ENCODE measurements around the gene EPB41. TPM values are rescaled to one million over a fixed set of nuclear protein-coding genes. Genes with fewer than 3 reads are reported as not detected.
"Not testable (repeated sequence)": the region's sequence is repeated elsewhere in the genome, so short reads cannot be mapped to it uniquely, and the experiment has no call there.

EPB41 gene
- total and polyA plus RNA-seq, 2 experiments from 2014 or later: 26.8 to 112 TPM

DNA sequence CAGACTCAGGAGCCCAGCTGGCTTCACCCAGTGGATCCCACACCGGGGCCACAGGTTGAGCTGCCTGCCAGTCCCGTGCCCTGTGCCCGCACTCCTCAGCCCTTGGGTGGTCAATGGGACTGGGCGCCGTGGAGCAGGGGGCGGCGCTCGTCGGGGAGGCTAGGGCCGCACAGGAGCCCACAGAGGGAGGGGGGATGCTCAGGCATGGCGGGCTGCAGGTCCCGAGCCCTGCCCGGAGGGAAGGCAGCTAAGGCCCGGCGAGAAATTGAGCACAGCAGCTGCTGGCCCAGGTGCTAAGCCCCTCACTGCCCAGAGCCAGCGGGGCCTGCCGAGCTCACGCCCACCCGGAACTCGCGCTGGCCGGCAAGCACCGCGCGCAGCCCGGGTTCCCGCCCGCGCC, 216.7 kb downstream of the EPB41 start:
- not testable (repeated sequence) for H3K4me3 Mint-ChIP-seq; H3K4me3 ChIP-seq; H3K36me3 ChIP-seq (ENCODE audit: insufficient read depth); H4K20me1 ChIP-seq (replicated peaks; ENCODE audit: insufficient read depth); H3K27ac Mint-ChIP-seq; H3K9me3 Mint-ChIP-seq; H3K9me2 ChIP-seq (ENCODE audit: insufficient read depth); H2AFZ ChIP-seq; H3K79me2 ChIP-seq (replicated peaks; ENCODE audit: insufficient read depth); H3K27ac ChIP-seq (ENCODE audit: low read depth); H3K36me3 Mint-ChIP-seq (ENCODE audit: low read depth); ATAC-seq; H3K4me1 Mint-ChIP-seq; H3K4me2 ChIP-seq; H3K27me3 ChIP-seq (ENCODE audit: insufficient read depth); DNase-seq (ENCODE audit: low spot score)
- peaks cover 13% of the 10 kb centered on the region for H3K27me3 Mint-ChIP-seq (ENCODE audit: insufficient read depth, low read depth, poor library complexity)
- Histone ChIP-seq H3K4me1 (ENCODE audit: insufficient read depth) (peaks cover 11% of the 10 kb centered on the region; the same call in 1 of the 2 replicates), H3F3A (replicated peaks; ENCODE audit: low read depth) (0 out of 2 replicates have a peak, but pooled peaks cover 10% of the 10 kb centered on the region)

DNA sequence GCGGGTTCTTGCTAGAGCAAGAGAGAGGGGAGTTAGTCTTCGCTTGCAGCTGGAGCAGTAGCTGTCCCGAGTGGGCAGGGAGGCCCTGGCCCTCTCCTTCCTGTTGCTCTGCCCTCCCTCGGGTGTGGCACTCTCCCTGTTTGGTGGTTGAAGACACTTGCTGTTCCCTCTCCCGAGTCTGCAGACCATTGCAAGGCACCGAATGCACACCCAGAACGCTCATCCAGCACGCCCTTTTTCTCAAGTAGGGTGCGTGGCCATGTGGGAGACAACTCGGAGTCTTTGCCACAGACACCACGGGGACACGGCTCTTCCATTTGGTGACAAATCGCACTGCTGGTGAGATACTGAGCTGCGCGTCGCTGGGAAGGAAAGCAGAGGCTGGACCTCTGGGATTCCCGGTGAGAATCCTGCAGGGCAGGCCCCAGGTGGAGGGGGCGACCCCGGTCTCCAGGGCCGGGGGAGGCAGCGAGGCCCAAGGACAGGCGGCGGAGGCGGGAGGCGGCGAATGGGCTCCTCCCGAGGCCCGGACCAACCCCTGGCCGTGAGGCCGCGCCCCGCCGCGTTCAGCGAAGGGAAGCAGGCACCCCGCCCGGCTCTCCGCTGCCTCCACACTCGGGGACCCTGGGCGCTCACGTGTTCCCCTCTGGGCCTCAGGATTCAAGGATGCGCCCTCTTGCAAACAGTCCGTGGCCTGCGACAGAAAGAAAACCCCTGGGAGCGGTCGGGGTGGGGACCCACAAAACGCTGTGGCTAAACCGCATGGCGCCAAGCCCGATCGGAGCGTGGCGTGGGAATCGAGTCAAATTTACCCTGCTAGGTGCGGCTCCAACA, 219.7 kb downstream of the EPB41 start:
- Histone ChIP-seq H3K4me1 (ENCODE audit: insufficient read depth) (peaks cover 19% of the 10 kb centered on the region), H2AFZ (peak overlapping the region; percentile 94), H3K4me2 (no peak overlapping the region; the same call in 1 of the 2 replicates), H3K36me3 (ENCODE audit: insufficient read depth) (no peaks in the 10 kb centered on the region), H3K27ac (ENCODE audit: low read depth) (no peak overlapping the region), H4K20me1 (replicated peaks; ENCODE audit: insufficient read depth) (no peaks in the 10 kb centered on the region), H3K27me3 (ENCODE audit: insufficient read depth) (no peaks in the 10 kb centered on the region), H3K79me2 (replicated peaks; ENCODE audit: insufficient read depth) (no peaks in the 10 kb centered on the region), H3F3A (replicated peaks; ENCODE audit: low read depth) (0 out of 2 replicates have a peak, but pooled peaks cover 5% of the 10 kb centered on the region), H3K4me3 (no peak overlapping the region), H3K9me2 (ENCODE audit: insufficient read depth) (no peaks in the 10 kb centered on the region)
- ATAC-seq (peak; percentile 66), DNase-seq (ENCODE audit: low spot score) (peak; percentile 47)
- H3K36me3 Mint-ChIP-seq (ENCODE audit: low read depth): no peaks in the 10 kb centered on the region; the same call in 1 of the 3 replicates
- H3K27me3 Mint-ChIP-seq (ENCODE audit: insufficient read depth, low read depth, poor library complexity): peaks cover 15% of the 10 kb centered on the region
- H3K4me3 Mint-ChIP-seq: no peak overlapping the region
- no peak overlapping the region for H3K27ac Mint-ChIP-seq
- peaks cover 7% of the 10 kb centered on the region; the same call in 2 of the 3 replicates for H3K9me3 Mint-ChIP-seq
- H3K4me1 Mint-ChIP-seq: peaks cover 8% of the 10 kb centered on the region; the same call in 2 of the 3 replicates
- TF ChIP-seq, protein P1, sequence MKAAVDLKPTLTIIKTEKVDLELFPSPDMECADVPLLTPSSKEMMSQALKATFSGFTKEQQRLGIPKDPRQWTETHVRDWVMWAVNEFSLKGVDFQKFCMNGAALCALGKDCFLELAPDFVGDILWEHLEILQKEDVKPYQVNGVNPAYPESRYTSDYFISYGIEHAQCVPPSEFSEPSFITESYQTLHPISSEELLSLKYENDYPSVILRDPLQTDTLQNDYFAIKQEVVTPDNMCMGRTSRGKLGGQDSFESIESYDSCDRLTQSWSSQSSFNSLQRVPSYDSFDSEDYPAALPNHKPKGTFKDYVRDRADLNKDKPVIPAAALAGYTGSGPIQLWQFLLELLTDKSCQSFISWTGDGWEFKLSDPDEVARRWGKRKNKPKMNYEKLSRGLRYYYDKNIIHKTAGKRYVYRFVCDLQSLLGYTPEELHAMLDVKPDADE (IDR thresholded peaks at IDR 0.05): no peak
- TF ChIP-seq, protein P2, sequence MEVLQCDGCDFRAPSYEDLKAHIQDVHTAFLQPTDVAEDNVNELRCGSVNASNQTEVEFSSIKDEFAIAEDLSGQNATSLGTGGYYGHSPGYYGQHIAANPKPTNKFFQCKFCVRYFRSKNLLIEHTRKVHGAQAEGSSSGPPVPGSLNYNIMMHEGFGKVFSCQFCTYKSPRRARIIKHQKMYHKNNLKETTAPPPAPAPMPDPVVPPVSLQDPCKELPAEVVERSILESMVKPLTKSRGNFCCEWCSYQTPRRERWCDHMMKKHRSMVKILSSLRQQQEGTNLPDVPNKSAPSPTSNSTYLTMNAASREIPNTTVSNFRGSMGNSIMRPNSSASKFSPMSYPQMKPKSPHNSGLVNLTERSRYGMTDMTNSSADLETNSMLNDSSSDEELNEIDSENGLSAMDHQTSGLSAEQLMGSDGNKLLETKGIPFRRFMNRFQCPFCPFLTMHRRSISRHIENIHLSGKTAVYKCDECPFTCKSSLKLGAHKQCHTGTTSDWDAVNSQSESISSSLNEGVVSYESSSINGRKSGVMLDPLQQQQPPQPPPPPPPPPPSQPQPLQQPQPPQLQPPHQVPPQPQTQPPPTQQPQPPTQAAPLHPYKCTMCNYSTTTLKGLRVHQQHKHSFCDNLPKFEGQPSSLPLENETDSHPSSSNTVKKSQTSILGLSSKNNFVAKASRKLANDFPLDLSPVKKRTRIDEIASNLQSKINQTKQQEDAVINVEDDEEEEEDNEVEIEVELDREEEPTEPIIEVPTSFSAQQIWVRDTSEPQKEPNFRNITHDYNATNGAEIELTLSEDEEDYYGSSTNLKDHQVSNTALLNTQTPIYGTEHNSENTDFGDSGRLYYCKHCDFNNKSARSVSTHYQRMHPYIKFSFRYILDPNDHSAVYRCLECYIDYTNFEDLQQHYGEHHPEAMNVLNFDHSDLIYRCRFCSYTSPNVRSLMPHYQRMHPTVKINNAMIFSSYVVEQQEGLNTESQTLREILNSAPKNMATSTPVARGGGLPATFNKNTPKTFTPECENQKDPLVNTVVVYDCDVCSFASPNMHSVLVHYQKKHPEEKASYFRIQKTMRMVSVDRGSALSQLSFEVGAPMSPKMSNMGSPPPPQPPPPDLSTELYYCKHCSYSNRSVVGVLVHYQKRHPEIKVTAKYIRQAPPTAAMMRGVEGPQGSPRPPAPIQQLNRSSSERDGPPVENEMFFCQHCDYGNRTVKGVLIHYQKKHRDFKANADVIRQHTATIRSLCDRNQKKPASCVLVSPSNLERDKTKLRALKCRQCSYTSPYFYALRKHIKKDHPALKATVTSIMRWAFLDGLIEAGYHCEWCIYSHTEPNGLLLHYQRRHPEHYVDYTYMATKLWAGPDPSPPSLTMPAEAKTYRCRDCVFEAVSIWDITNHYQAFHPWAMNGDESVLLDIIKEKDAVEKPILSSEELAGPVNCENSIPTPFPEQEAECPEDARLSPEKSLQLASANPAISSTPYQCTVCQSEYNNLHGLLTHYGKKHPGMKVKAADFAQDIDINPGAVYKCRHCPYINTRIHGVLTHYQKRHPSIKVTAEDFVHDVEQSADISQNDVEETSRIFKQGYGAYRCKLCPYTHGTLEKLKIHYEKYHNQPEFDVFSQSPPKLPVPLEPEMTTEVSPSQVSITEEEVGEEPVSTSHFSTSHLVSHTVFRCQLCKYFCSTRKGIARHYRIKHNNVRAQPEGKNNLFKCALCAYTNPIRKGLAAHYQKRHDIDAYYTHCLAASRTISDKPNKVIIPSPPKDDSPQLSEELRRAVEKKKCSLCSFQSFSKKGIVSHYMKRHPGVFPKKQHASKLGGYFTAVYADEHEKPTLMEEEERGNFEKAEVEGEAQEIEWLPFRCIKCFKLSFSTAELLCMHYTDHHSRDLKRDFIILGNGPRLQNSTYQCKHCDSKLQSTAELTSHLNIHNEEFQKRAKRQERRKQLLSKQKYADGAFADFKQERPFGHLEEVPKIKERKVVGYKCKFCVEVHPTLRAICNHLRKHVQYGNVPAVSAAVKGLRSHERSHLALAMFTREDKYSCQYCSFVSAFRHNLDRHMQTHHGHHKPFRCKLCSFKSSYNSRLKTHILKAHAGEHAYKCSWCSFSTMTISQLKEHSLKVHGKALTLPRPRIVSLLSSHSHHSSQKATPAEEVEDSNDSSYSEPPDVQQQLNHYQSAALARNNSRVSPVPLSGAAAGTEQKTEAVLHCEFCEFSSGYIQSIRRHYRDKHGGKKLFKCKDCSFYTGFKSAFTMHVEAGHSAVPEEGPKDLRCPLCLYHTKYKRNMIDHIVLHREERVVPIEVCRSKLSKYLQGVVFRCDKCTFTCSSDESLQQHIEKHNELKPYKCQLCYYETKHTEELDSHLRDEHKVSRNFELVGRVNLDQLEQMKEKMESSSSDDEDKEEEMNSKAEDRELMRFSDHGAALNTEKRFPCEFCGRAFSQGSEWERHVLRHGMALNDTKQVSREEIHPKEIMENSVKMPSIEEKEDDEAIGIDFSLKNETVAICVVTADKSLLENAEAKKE (CRISPR knock-in tag; IDR thresholded peaks at IDR 0.05): no peak
- TF ChIP-seq NANOG (IDR thresholded peaks at IDR 0.05; ENCODE audit: borderline replicate concordance) (no peak), EZH2 (IDR thresholded peaks at IDR 0.05; ENCODE audit: low read depth, unreplicated experiment) (no peak), CREB1 (CRISPR knock-in tag; IDR thresholded peaks at IDR 0.05; ENCODE audit: low read depth) (no peak), POLR2AphosphoS5 (IDR thresholded peaks at IDR 0.05; ENCODE audit: low read depth) (no peak), ZNF114 (CRISPR knock-in tag; IDR thresholded peaks at IDR 0.05) (no peak), STAT1 (IDR thresholded peaks at IDR 0.05; ENCODE audit: unreplicated experiment) (no peak), JUNB (IDR thresholded peaks at IDR 0.05; ENCODE audit: unreplicated experiment) (no peak)
- TF ChIP-seq, protein P3, sequence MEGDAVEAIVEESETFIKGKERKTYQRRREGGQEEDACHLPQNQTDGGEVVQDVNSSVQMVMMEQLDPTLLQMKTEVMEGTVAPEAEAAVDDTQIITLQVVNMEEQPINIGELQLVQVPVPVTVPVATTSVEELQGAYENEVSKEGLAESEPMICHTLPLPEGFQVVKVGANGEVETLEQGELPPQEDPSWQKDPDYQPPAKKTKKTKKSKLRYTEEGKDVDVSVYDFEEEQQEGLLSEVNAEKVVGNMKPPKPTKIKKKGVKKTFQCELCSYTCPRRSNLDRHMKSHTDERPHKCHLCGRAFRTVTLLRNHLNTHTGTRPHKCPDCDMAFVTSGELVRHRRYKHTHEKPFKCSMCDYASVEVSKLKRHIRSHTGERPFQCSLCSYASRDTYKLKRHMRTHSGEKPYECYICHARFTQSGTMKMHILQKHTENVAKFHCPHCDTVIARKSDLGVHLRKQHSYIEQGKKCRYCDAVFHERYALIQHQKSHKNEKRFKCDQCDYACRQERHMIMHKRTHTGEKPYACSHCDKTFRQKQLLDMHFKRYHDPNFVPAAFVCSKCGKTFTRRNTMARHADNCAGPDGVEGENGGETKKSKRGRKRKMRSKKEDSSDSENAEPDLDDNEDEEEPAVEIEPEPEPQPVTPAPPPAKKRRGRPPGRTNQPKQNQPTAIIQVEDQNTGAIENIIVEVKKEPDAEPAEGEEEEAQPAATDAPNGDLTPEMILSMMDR (conservative IDR thresholded peaks at IDR 0.05; ENCODE audit: low read depth in 2 of 2): no peak
